CD4-positive, alpha-beta T cell treated with Interleukin-6 for 4 hours (primary cell): ENCODE results near the gene POLDIP2.

ENCODE experiments used
- DNase-seq: peaks from one replicate; pipeline ENCODE4 v3.0.0-alpha.2; 2020; ENCODE audit warnings: mixed read lengths

POLDIP2 gene

GRCh38 chr17:28335201-28335958 is 21.9 kb downstream of the POLDIP2 start, which contains the start of the genes IFT20 and TNFAIP1:
Gene IFT20, minus strand, starts transcription at chr17:28335472. Its CDS starts 3,487 bp downstream, at chr17:28331985.
Gene TNFAIP1, plus strand, starts transcription at chr17:28335761. Its CDS starts 3,761 bp downstream, at chr17:28339522.
- DNase-seq, result peak; percentile 97

GRCh38 chr17:28334666-28335200 is 22.6 kb downstream of the POLDIP2 start:
- no peak for DNase-seq

- no peak for DNase-seq
Observed at GRCh38 chr17:28334171-28334570, 23.2 kb downstream of the POLDIP2 start.

GRCh38 chr17:28333083-28333746 is 24.1 kb downstream of the POLDIP2 start:
- DNase-seq, result no peak

GRCh38 chr17:28331891-28332420 is 25.4 kb downstream of the POLDIP2 start:
- DNase-seq, result no peak

GRCh38 chr17:28330671-28331070 is 26.7 kb downstream of the POLDIP2 start:
- no peak for DNase-seq

- no peak for DNase-seq
Observed at GRCh38 chr17:28328325-28328724, 29.0 kb downstream of the POLDIP2 start.

GRCh38 chr17:28327709-28328108 is 29.6 kb downstream of the POLDIP2 start:
- DNase-seq, result no peak

- DNase-seq, result no peak
Observed at GRCh38 chr17:28327031-28327607, 30.2 kb downstream of the POLDIP2 start.

GRCh38 chr17:28326114-28326513 is 31.2 kb downstream of the POLDIP2 start:
- no peak for DNase-seq

- DNase-seq, result no peak
Observed at GRCh38 chr17:28325211-28325610, 32.1 kb downstream of the POLDIP2 start.

- DNase-seq, result no peak
Observed at GRCh38 chr17:28324781-28325180, 32.5 kb downstream of the POLDIP2 start.

GRCh38 chr17:28324267-28324745 is 33.0 kb downstream of the POLDIP2 start:
- DNase-seq, result no peak

GRCh38 chr17:28320215-28321061 is 36.9 kb downstream of the POLDIP2 start:
- DNase-seq, result no peak

- no peak for DNase-seq
Observed at GRCh38 chr17:28319598-28319935, 37.8 kb downstream of the POLDIP2 start.

- peak; percentile 96 for DNase-seq
Observed at GRCh38 chr17:28318759-28319597, 38.3 kb downstream of the POLDIP2 start, which contains the start of gene TMEM97. Gene TMEM97, plus strand, starts transcription at chr17:28319200. Its CDS starts 40 bp downstream, at chr17:28319240.

GRCh38 chr17:28317966-28318758 is 39.2 kb downstream of the POLDIP2 start:
- DNase-seq, result no peak

GRCh38 chr17:28317099-28317965 is 40.0 kb downstream of the POLDIP2 start:
- no peak for DNase-seq
